K562 (cell line): ENCODE measurements around the gene RYR1. TPM values are rescaled to one million over a fixed set of nuclear protein-coding genes. Genes with fewer than 3 reads are reported as not detected.

ENCODE experiments used
- CGGBP1 ChIP-seq: fragments of 250-450 bp; sonication (Bioruptor Pico); IDR thresholded peaks from 2 replicates; pipeline ENCODE4 v1.9.0; 2021; ENCODE audit warnings: mild to moderate bottlenecking
- CREB3 ChIP-seq: fragments of 450-650 bp; conservative IDR thresholded peaks from 2 replicates; pipeline ENCODE4 v1.6.1; 2016; ENCODE audit warnings: missing genetic modification characterization, low read depth, mild to moderate bottlenecking, missing compliant biosample characterization, moderate library complexity
- CREB3L1 ChIP-seq: fragments of 450-650 bp; IDR thresholded peaks from 2 replicates; pipeline ENCODE4 v1.6.1; 2014; ENCODE audit warnings: low read depth, mild to moderate bottlenecking, moderate library complexity, borderline replicate concordance
- E2F1 ChIP-seq: sonication (generic); formaldehyde crosslinking; IDR thresholded peaks from 2 replicates; pipeline ENCODE4 v1.8.1; 2023; ENCODE audit warnings: mild to moderate bottlenecking, missing genetic modification reagents, moderate library complexity
- ESRRB ChIP-seq: fragments of 250-450 bp; sonication (Bioruptor Pico); IDR thresholded peaks from 2 replicates; pipeline ENCODE4 v1.5.0; 2020; ENCODE audit warnings: mild to moderate bottlenecking, moderate library complexity, borderline replicate concordance
- FOXJ3 ChIP-seq: sonication (generic); formaldehyde crosslinking; IDR thresholded peaks from 2 replicates; pipeline ENCODE4 v1.4.0; 2020; ENCODE audit warnings: mild to moderate bottlenecking, missing genetic modification reagents
- HCFC1 ChIP-seq: IDR thresholded peaks from 2 replicates; pipeline ENCODE4 v1.6.1; 2012; ENCODE audit warnings: low read depth, low read length, improper control_type of control experiment
- MNT ChIP-seq, 2 experiments: fragments of 450-650 bp; conservative IDR thresholded peaks; 2 replicates each; pipeline ENCODE4 v1.6.1; 2017; ENCODE audit warnings: mild to moderate bottlenecking in 2 of 2, moderate library complexity in 2 of 2
- NCOA1 ChIP-seq: fragments of 450-650 bp; IDR thresholded peaks from 2 replicates; pipeline ENCODE4 v1.6.1; 2016; ENCODE audit warnings: low read depth
- RFX5 ChIP-seq: IDR thresholded peaks from 2 replicates; pipeline ENCODE4 v1.6.1; 2011; ENCODE audit warnings: low read depth, mild to moderate bottlenecking, improper control_type of control experiment, low read length
- SLC30A9 ChIP-seq: fragments of 250-450 bp; sonication (Bioruptor Pico); IDR thresholded peaks from 2 replicates; pipeline ENCODE4 v1.8.0; 2022; ENCODE audit warnings: mild to moderate bottlenecking, moderate library complexity
- THRAP3 ChIP-seq: fragments of 450-650 bp; IDR thresholded peaks from 2 replicates; pipeline ENCODE4 v1.6.1; 2016; ENCODE audit warnings: mild to moderate bottlenecking, inconsistent platforms, borderline replicate concordance
- USF1 ChIP-seq: sonication (generic); formaldehyde crosslinking; IDR thresholded peaks from 2 replicates; pipeline ENCODE4 v1.9.0; 2022; ENCODE audit warnings: mild to moderate bottlenecking, missing genetic modification reagents
- XRCC4 ChIP-seq: IDR thresholded peaks from one replicate; pipeline ENCODE4 v1.6.1; 2011; ENCODE audit not compliant: insufficient read depth, insufficient read length; ENCODE audit errors: extremely low read depth
- ZBTB17 ChIP-seq: fragments of 450-650 bp; formaldehyde crosslinking; IDR thresholded peaks from 2 replicates; pipeline ENCODE4 v1.4.0; 2020; ENCODE audit warnings: mild to moderate bottlenecking
- ZNF232 ChIP-seq: sonication (generic); formaldehyde crosslinking; IDR thresholded peaks from 2 replicates; pipeline ENCODE4 v1.8.0; 2022; ENCODE audit warnings: mild to moderate bottlenecking, missing genetic modification reagents
- ZNF436 ChIP-seq: fragments of 250-450, 450-650 bp; sonication (Bioruptor Pico); formaldehyde crosslinking; IDR thresholded peaks from 2 replicates; pipeline ENCODE4 v1.7.0; 2020; ENCODE audit warnings: mild to moderate bottlenecking
- ZNF707 ChIP-seq: fragments of 250-450 bp; sonication (Bioruptor Pico); conservative IDR thresholded peaks from 2 replicates; pipeline ENCODE4 v1.8.0; 2022; ENCODE audit warnings: inconsistent platforms, mild to moderate bottlenecking, moderate library complexity
- ZNF77 ChIP-seq: fragments of 250-450 bp; sonication (Bioruptor Pico); IDR thresholded peaks from 2 replicates; pipeline ENCODE4 v1.5.0; 2020
- ZSCAN32 ChIP-seq: fragments of 450-650 bp; formaldehyde crosslinking; IDR thresholded peaks from 2 replicates; pipeline ENCODE4 v1.4.0; 2020; ENCODE audit warnings: mild to moderate bottlenecking, moderate library complexity
- polyA plus RNA-seq, 8 experiments: library from polyadenylated mRNA; depleted of rRNA in 4 of 8; stranded (reverse) in 5 of 8; unstranded in 3 of 8; fragments of >200 nt; fragmentation: Nextera tagmentation in 2 of 8; fragmentation: Illumina TruSeq in 1 of 8; extraction: Ambion mirVana in 2 of 8; extraction: Trizol in 1 of 8; gene quantifications; 2 replicates each; pipeline versions ENCODE4 v1.2.1 to v1.2.3, GENCODE V29; 2011 to 2014; ENCODE audit warnings: inconsistent platforms in 1 of 8, missing spikeins in 1 of 8
- total RNA-seq, 7 experiments: library from RNA; depleted of rRNA in 6 of 7; stranded (reverse); fragments of >200 nt in 6 of 7; fragmentation: Illumina TruSeq in 2 of 7; extraction: Trizol in 2 of 7; gene quantifications; 2 replicates each; pipeline versions ENCODE4 v1.2.1 to v1.2.3, GENCODE V29; 2011 to 2021; ENCODE audit warnings: low replicate concordance in 1 of 7

The RYR1 gene
- total and polyA plus RNA-seq, 9 of the 15 experiments (the other 6 are each of a cell fraction or from before 2014, with no cell fraction given), result 0.11 to 7.4 (median 3.7) TPM

- TF ChIP-seq CREB3L1, result peak; percentile 99
- no peak for TF ChIP-seq ZNF436 (CRISPR knock-in tag)
- TF ChIP-seq ZNF232 (CRISPR knock-in tag), result peak; percentile 88; the same call in 1 of the 2 replicates
- no peak for TF ChIP-seq THRAP3
- TF ChIP-seq HCFC1, result no peak
- no peak for TF ChIP-seq E2F1 (CRISPR knock-in tag)
- no peak; the same call in 1 of the 2 replicates for TF ChIP-seq USF1 (CRISPR knock-in tag)
- TF ChIP-seq ESRRB (CRISPR knock-in tag), result no peak
- no peak for TF ChIP-seq ZSCAN32
- no peak for TF ChIP-seq SLC30A9
- no peak for TF ChIP-seq XRCC4
- TF ChIP-seq CREB3 (tag), result peak; percentile 90
- no peak for TF ChIP-seq FOXJ3
- TF ChIP-seq MNT (conservative IDR thresholded peaks at IDR 0.05), result peak in 1 of 2 experiments; percentile 47; a peak in 2 of 4 replicates
- TF ChIP-seq ZNF77, result no peak
- no peak for TF ChIP-seq RFX5
- TF ChIP-seq ZNF707 (CRISPR knock-in tag), result 0 out of 2 replicates have a peak, but pooled peaks have one; percentile 20
- no peak for TF ChIP-seq CGGBP1
- no peak for TF ChIP-seq NCOA1
- 0 out of 2 replicates have a peak, but pooled peaks have one; percentile 60 for TF ChIP-seq ZBTB17
Measured at GRCh38 chr19:38452430-38453366, 19.2 kb downstream of the RYR1 start (continued).
